ENCODE results near the gene FBXW9.

DNA sequence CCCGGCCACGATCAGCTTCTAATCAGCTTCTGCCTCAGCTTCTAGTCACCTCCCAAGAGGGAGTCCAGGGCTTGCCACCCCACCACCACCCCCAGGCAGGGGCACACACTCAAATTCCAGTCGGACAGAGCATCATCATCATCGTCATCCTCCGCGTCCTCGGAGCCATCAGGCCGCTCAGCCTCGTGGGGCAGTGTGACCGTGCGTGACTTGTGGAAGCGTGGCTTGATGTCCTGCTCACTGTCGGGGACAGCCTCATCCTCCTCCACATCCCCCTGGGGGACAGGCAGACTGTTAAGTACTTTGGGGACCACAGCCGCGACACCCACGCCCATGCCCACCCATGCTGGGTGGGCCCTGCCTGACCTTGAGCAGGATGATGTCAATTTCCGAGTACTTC, 14.8 kb upstream of the FBXW9 start:
- TF ChIP-seq GATA3 (IDR thresholded peaks at IDR 0.05; ENCODE audit: low read depth, low read length) (no peak), GATA2 (IDR thresholded peaks at IDR 0.05; ENCODE audit: low read depth, low read length) (no peak)
